Fibroblast of peridontal ligament (primary cell): ENCODE measurements around the gene NUTM2A.
"Not testable (repeated sequence)": the region's sequence is repeated elsewhere in the genome, so short reads cannot be mapped to it uniquely, and the experiment has no call there.

Source experiments
- DNase-seq: peaks from one replicate; pipeline ENCODE4 v3.0.0-alpha.2; 2010; ENCODE audit errors: extremely low read depth

NUTM2A gene

GRCh38 chr10:87225148-87225547 lies at the start of gene NUTM2A:
Gene NUTM2A, plus strand, starts transcription at chr10:87225448. Its CDS starts 383 bp downstream, at chr10:87225831.
- not testable (repeated sequence) for DNase-seq

GRCh38 chr10:87177587-87177986 lies 47.7 kb upstream of the NUTM2A start:
- DNase-seq, result not testable (repeated sequence)

GRCh38 chr10:87184421-87184820 lies 40.8 kb upstream of the NUTM2A start:
- DNase-seq, result not testable (repeated sequence)

- not testable (repeated sequence) for DNase-seq
These were observed 39.2 kb upstream of the NUTM2A start for GRCh38 chr10:87186016-87186415.

GRCh38 chr10:87187573-87187972 lies 37.7 kb upstream of the NUTM2A start:
- DNase-seq, result not testable (repeated sequence)

- DNase-seq, result not testable (repeated sequence)
These were observed 33.4 kb upstream of the NUTM2A start for GRCh38 chr10:87191841-87192240.

- peak; percentile 9 for DNase-seq
These were observed 24.3 kb upstream of the NUTM2A start for GRCh38 chr10:87200924-87201323.

GRCh38 chr10:87204801-87205200 lies 20.4 kb upstream of the NUTM2A start:
- DNase-seq, result peak; percentile 13

- not testable (repeated sequence) for DNase-seq
These were observed 18.3 kb upstream of the NUTM2A start for GRCh38 chr10:87206922-87207321.

- not testable (repeated sequence) for DNase-seq
These were observed 14.9 kb upstream of the NUTM2A start for GRCh38 chr10:87210309-87210708.

- DNase-seq, result peak; percentile 5
These were observed 13.4 kb upstream of the NUTM2A start for GRCh38 chr10:87211848-87212247.

GRCh38 chr10:87213150-87213765 lies 12.0 kb upstream of the NUTM2A start:
- DNase-seq, result not testable (repeated sequence)

GRCh38 chr10:87213806-87214205 lies 11.4 kb upstream of the NUTM2A start:
- not testable (repeated sequence) for DNase-seq

GRCh38 chr10:87216120-87216519 lies 9.1 kb upstream of the NUTM2A start:
- DNase-seq, result not testable (repeated sequence)

- not testable (repeated sequence) for DNase-seq
These were observed 5.9 kb upstream of the NUTM2A start for GRCh38 chr10:87219370-87219769.

- DNase-seq, result not testable (repeated sequence)
These were observed 2.5 kb upstream of the NUTM2A start for GRCh38 chr10:87222789-87223188.

GRCh38 chr10:87228247-87228646 lies 3.0 kb downstream of the NUTM2A start:
- not testable (repeated sequence) for DNase-seq

GRCh38 chr10:87229211-87229610 lies 4.0 kb downstream of the NUTM2A start:
- DNase-seq, result not testable (repeated sequence)

GRCh38 chr10:87234854-87235253 lies 9.6 kb downstream of the NUTM2A start:
- not testable (repeated sequence) for DNase-seq

GRCh38 chr10:87237244-87237643 lies 12.0 kb downstream of the NUTM2A start:
- not testable (repeated sequence) for DNase-seq

- DNase-seq, result not testable (repeated sequence)
These were observed 14.1 kb downstream of the NUTM2A start for GRCh38 chr10:87239346-87239808.

GRCh38 chr10:87242192-87242591 lies 16.9 kb downstream of the NUTM2A start:
- DNase-seq, result not testable (repeated sequence)

- not testable (repeated sequence) for DNase-seq
These were observed 22.1 kb downstream of the NUTM2A start for GRCh38 chr10:87247335-87247734.
